ENCODE results near the gene GALNT1.

DNA sequence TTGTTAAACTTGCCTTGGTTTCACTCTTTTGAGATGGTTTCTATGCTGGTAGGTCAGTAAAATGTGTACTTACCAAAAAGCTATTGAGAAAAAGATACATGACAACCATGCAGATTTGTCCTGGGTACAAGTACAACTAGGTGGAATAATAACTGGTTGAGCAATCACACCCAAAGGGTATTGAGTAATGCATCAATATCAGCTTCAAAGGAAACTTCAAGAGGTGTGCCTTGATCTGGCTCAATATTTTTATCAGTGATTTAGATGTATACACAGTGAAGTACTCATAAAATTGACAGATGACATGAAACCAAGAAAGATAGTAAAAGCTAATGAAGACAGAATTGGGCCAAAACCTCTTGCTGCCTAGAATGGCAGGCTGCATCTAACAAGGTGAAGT lies 21.7 kb upstream of the GALNT1 start:
- TF ChIP-seq CTCF (IDR thresholded peaks at IDR 0.05) (no peak), EZH2 (IDR thresholded peaks at IDR 0.05) (no peak), EZH2phosphoT487 (IDR thresholded peaks at IDR 0.05) (no peak)
